H1 (cell line): ENCODE measurements around the gene DES. TPM values are rescaled to one million over a fixed set of nuclear protein-coding genes. Genes with fewer than 3 reads are reported as not detected.

Source experiments
- BCL11A ChIP-seq, 2 experiments: IDR thresholded peaks; one replicate each; pipeline ENCODE4 v1.6.1; 2011; ENCODE audit warnings: low read depth in 2 of 2, low read length in 2 of 2, mild to moderate bottlenecking in 2 of 2
- JUN ChIP-seq: IDR thresholded peaks from 2 replicates; pipeline ENCODE4 v1.6.1; 2011; ENCODE audit warnings: low read depth, mild to moderate bottlenecking, improper control_type of control experiment, low read length
- NANOG ChIP-seq: IDR thresholded peaks from 2 replicates; pipeline ENCODE4 v1.6.1; 2011; ENCODE audit warnings: low read length, low read depth, mild to moderate bottlenecking, inconsistent platforms; ENCODE audit not compliant: insufficient read depth, poor library complexity, severe bottlenecking
- RAD21 ChIP-seq, 2 experiments: IDR thresholded peaks in 1 of 2; conservative IDR thresholded peaks in 1 of 2; 2 replicates each; pipeline ENCODE4 v1.6.1; 2011; ENCODE audit warnings: low read depth in 2 of 2, low read length in 2 of 2, improper control_type of control experiment in 1 of 2, inconsistent platforms in 1 of 2, mild to moderate bottlenecking in 1 of 2, moderate library complexity in 1 of 2
- RXRA ChIP-seq: IDR thresholded peaks from 2 replicates; pipeline ENCODE4 v1.6.1; 2011; ENCODE audit warnings: low read depth, mild to moderate bottlenecking, low read length, moderate library complexity; ENCODE audit not compliant: insufficient read depth
- SRF ChIP-seq: IDR thresholded peaks from 2 replicates; pipeline ENCODE4 v1.6.1; 2011; ENCODE audit warnings: mild to moderate bottlenecking, low read depth, low read length, moderate library complexity
- TAF7 ChIP-seq: optimal IDR thresholded peaks from 2 replicates; pipeline ENCODE3; 2011; ENCODE audit warnings: low read depth, mild to moderate bottlenecking, inconsistent platforms, low read length, moderate library complexity, borderline replicate concordance
- polyA plus RNA-seq, 7 experiments: library from polyadenylated mRNA; depleted of rRNA in 3 of 7; stranded (reverse) in 5 of 7; unstranded in 2 of 7; fragments of >200 nt in 5 of 7; fragments of 200-250 nt in 2 of 7; gene quantifications; 1 replicate in 5 of 7; 2 replicates in 1 of 7; 4 replicates in 1 of 7; pipeline versions ENCODE4 v1.2.1 to v1.2.3, GENCODE V29; 2011 to 2013; ENCODE audit warnings: missing spikeins in 2 of 7, mixed read lengths in 2 of 7
- total RNA-seq: library from RNA; stranded (reverse); fragmentation: NEBNext Ultra II Directional; extraction: Animal tissue kit (Norgen Biotek cat#: 25700); gene quantifications from 2 replicates; pipeline ENCODE4 v1.2.1, GENCODE V29; 2021
- TF ChIP-seq, protein P1 (sequence below): fragments of 300-600 bp; sonication (generic); IDR thresholded peaks from 2 replicates; pipeline ENCODE4 v1.7.1; 2012; ENCODE audit warnings: low read length, moderate library complexity, mild to moderate bottlenecking, inconsistent platforms; ENCODE audit not compliant: insufficient replicate concordance
- TF ChIP-seq, protein P2 (sequence below): IDR thresholded peaks from 2 replicates; pipeline ENCODE4 v1.6.1; 2012; ENCODE audit warnings: inconsistent platforms

The DES gene
- total and polyA plus RNA-seq, 2 of the 8 experiments (the other 6 are each of a cell fraction or from before 2014, with no cell fraction given), result 1.8 to 4.3 TPM

GRCh38 chr2:219443697-219444023 is 25.5 kb downstream of the DES start (continued):
- TF ChIP-seq, protein P1, sequence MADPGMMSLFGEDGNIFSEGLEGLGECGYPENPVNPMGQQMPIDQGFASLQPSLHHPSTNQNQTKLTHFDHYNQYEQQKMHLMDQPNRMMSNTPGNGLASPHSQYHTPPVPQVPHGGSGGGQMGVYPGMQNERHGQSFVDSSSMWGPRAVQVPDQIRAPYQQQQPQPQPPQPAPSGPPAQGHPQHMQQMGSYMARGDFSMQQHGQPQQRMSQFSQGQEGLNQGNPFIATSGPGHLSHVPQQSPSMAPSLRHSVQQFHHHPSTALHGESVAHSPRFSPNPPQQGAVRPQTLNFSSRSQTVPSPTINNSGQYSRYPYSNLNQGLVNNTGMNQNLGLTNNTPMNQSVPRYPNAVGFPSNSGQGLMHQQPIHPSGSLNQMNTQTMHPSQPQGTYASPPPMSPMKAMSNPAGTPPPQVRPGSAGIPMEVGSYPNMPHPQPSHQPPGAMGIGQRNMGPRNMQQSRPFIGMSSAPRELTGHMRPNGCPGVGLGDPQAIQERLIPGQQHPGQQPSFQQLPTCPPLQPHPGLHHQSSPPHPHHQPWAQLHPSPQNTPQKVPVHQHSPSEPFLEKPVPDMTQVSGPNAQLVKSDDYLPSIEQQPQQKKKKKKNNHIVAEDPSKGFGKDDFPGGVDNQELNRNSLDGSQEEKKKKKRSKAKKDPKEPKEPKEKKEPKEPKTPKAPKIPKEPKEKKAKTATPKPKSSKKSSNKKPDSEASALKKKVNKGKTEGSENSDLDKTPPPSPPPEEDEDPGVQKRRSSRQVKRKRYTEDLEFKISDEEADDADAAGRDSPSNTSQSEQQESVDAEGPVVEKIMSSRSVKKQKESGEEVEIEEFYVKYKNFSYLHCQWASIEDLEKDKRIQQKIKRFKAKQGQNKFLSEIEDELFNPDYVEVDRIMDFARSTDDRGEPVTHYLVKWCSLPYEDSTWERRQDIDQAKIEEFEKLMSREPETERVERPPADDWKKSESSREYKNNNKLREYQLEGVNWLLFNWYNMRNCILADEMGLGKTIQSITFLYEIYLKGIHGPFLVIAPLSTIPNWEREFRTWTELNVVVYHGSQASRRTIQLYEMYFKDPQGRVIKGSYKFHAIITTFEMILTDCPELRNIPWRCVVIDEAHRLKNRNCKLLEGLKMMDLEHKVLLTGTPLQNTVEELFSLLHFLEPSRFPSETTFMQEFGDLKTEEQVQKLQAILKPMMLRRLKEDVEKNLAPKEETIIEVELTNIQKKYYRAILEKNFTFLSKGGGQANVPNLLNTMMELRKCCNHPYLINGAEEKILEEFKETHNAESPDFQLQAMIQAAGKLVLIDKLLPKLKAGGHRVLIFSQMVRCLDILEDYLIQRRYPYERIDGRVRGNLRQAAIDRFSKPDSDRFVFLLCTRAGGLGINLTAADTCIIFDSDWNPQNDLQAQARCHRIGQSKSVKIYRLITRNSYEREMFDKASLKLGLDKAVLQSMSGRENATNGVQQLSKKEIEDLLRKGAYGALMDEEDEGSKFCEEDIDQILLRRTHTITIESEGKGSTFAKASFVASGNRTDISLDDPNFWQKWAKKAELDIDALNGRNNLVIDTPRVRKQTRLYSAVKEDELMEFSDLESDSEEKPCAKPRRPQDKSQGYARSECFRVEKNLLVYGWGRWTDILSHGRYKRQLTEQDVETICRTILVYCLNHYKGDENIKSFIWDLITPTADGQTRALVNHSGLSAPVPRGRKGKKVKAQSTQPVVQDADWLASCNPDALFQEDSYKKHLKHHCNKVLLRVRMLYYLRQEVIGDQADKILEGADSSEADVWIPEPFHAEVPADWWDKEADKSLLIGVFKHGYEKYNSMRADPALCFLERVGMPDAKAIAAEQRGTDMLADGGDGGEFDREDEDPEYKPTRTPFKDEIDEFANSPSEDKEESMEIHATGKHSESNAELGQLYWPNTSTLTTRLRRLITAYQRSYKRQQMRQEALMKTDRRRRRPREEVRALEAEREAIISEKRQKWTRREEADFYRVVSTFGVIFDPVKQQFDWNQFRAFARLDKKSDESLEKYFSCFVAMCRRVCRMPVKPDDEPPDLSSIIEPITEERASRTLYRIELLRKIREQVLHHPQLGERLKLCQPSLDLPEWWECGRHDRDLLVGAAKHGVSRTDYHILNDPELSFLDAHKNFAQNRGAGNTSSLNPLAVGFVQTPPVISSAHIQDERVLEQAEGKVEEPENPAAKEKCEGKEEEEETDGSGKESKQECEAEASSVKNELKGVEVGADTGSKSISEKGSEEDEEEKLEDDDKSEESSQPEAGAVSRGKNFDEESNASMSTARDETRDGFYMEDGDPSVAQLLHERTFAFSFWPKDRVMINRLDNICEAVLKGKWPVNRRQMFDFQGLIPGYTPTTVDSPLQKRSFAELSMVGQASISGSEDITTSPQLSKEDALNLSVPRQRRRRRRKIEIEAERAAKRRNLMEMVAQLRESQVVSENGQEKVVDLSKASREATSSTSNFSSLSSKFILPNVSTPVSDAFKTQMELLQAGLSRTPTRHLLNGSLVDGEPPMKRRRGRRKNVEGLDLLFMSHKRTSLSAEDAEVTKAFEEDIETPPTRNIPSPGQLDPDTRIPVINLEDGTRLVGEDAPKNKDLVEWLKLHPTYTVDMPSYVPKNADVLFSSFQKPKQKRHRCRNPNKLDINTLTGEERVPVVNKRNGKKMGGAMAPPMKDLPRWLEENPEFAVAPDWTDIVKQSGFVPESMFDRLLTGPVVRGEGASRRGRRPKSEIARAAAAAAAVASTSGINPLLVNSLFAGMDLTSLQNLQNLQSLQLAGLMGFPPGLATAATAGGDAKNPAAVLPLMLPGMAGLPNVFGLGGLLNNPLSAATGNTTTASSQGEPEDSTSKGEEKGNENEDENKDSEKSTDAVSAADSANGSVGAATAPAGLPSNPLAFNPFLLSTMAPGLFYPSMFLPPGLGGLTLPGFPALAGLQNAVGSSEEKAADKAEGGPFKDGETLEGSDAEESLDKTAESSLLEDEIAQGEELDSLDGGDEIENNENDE, result no peak
- TF ChIP-seq RXRA (no peak), BCL11A (IDR thresholded peaks at IDR 0.05; ENCODE audit: low read depth in 2 of 2, low read length in 2 of 2) (no peak), RAD21 (IDR thresholded peaks at IDR 0.05 in 1 of 2, conservative IDR thresholded peaks at IDR 0.05 in 1 of 2; ENCODE audit: low read depth in 2 of 2, low read length in 2 of 2) (no peak), TAF7 (no peak), NANOG (no peak), JUN (no peak), SRF (no peak)
- TF ChIP-seq, protein P2, sequence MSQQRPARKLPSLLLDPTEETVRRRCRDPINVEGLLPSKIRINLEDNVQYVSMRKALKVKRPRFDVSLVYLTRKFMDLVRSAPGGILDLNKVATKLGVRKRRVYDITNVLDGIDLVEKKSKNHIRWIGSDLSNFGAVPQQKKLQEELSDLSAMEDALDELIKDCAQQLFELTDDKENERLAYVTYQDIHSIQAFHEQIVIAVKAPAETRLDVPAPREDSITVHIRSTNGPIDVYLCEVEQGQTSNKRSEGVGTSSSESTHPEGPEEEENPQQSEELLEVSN, result no peak
